Right hindlimb (tissue), 1 donor: ENCODE results near the gene UVRAG.
"Not testable (repeated sequence)": the region's sequence is repeated elsewhere in the genome, so short reads cannot be mapped to it uniquely, and the experiment has no call there.

Source experiments
- DNase-seq: peaks from one replicate; pipeline ENCODE4 v3.0.0-alpha.2; 2018

The UVRAG gene

DNA sequence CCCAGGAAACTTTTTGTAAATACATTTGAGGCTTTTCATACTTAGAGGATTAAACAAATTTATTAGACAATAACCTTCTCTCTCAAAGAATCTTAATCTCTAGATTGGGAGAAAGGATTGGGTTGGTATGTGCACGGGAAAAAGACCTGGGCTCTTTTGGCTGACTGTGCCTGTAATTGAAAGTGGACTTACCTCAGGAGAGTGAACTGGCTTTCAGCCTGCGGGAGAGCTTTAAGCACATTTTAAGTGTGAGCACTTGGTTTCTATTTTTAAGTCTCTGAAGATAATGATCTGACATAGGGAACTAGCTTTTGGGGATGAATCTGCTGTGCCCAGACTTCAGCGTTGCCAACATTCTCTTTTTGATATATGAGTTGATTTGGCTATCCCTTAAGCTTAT lies 35.8 kb downstream of the UVRAG start:
- DNase-seq = no peak

- DNase-seq = no peak
Measured at GRCh38 chr11:75851203-75851602, 36.2 kb downstream of the UVRAG start.

- no peak for DNase-seq
Measured at GRCh38 chr11:75852406-75853017, 37.5 kb downstream of the UVRAG start.

GRCh38 chr11:75853563-75853962 lies 38.6 kb downstream of the UVRAG start:
- not testable (repeated sequence) for DNase-seq

- DNase-seq = no peak
Measured at GRCh38 chr11:75853971-75854370, 39.0 kb downstream of the UVRAG start.

DNA sequence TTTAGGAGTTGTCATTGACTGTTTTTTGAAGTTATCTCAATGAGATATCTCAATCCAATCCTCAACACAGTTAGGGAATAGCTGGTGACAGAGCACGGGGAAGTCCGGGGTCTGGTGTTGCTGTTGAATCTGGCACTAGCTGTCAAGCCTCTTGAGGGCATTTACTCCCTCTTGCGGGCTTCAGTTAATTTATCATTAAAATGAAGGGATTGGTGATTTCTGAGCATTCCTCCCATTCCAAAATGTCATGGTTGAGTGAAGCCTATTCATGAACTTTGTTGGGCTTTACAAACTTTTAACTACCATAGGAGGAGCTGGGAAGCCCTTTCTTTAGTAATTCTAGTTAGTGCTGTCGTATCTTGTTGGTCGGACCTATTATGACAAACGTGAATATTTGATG lies 40.2 kb downstream of the UVRAG start:
- no peak for DNase-seq

GRCh38 chr11:75856912-75857311 lies 41.9 kb downstream of the UVRAG start:
- no peak for DNase-seq

GRCh38 chr11:75858042-75858441 lies 43.0 kb downstream of the UVRAG start:
- DNase-seq = no peak

DNA sequence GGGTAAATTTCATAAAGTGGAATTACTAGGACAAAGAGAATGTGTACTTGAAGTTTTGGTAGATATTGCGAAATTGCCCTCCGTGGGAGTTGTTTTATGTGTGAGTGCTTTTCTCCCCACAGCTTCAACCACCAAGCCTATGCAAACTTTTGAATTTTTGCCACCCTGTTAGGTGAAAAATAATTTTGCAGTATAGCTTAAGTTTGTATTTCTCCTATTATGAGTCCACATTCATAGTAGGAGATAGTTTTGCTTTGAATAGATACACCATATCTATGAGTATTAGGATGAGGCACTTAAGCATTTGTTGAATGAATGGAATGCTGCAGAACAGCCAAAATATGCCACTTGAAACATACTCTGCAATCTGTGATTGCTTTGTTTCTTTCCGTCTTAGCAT lies 43.6 kb downstream of the UVRAG start:
- no peak for DNase-seq

DNA sequence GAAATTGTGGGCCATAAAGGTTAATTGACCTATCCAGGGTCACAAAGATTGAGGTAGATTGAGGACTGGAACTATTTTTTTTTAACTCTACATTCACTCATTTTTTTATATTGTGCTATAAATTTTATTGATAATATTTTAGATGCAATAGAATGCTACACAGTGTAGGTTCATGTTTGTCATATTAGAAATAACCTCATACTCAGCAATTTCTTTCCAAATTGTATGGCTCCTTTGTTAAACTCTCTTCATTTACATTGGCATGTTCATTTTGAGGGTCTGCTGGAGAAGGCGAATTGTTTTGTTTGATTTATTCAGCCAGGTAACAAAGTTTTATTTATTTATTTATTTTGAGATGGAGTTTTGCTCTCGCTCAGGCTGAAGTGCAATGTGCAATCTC lies 44.6 kb downstream of the UVRAG start:
- no peak for DNase-seq

- DNase-seq = no peak
Measured at GRCh38 chr11:75862437-75862836, 47.4 kb downstream of the UVRAG start.

- DNase-seq = no peak
Measured at GRCh38 chr11:75867778-75868374, 52.9 kb downstream of the UVRAG start.

DNA sequence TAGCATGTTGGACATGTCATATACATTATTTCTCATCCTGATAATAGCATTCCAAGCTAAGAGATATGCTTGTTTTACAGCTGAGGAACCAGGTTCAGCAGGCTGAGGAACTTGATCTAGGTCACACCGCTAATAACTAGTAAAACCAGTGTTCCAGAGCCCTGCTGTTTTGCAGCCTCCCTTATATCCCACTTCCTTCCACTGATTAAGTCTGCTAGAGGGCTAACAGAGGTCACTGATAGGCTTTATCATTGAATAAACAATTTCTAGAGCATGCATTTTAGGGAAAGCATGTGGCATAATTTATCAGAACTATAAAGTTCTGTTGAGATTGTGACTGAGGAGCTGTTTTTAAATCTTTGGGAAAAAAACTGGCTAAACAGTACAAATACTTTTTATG lies 54.0 kb downstream of the UVRAG start:
- no peak for DNase-seq

- DNase-seq = no peak
Measured at GRCh38 chr11:75869661-75870455, 54.8 kb downstream of the UVRAG start.

DNA sequence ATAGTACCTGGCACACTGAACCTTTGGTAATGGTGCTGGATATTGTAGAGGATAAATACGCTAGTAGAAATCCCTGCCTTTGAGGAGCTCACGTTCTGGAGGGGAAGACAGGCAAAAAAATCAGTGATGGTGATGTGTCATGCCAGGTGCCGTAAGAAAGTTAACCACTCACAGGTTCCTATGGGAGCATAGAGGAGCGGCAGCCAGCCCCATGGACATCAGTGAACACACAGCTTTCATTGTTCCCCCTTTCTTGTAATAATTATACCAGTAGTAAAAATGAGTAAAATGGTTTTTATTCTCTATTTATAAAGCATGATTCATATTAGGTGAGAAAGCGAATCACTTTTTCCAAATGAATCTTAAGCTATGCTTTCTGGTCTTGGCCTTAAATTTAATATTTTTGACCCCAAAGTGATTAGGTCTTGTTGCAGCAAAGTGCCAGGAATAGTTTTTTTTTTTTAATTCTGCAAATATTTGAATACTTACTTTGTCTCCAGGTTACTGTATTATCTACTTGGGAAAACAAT lies 57.9 kb downstream of the UVRAG start:
- DNase-seq = no peak

DNA sequence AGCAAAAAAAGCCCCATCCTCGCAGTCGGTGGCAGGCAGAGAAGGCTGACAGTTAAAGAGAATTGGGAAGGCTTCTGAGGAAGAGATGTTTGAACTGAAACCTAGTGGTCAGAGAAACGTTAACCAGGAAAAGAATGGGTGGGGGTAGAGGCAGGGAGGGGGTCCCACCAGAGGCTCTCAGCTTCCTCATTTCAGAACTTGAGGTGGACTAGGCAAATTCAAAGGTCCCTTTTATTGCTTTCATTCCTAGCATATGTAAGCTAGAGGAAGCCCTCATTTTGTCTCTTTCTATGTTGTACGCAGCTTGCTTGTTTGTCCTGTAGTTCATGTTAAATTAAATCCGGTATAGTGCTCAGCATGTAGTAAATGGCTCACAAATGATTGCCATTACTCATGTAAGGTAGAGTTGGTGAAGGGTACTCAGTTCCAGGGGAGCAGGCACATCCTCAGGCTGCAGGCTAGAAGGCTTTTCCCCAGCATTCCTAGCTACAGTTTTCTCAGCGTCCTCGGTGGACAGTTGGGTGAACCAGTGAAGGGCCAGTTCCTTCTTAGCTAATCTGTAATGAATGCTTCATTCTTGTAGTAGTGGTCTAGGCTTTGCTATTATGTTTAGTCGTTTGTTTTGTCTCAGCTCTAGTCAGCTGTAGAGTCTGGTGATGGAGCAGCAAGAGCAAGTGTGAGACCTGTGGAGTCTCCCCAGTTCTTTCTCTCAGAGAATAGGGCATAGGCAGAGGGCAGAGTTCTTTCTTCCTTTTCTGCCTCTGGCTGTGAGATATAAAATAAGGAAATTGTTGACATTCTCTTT lies 58.6 kb downstream of the UVRAG start:
- no peak for DNase-seq

GRCh38 chr11:75874684-75875341 lies 59.8 kb downstream of the UVRAG start:
- DNase-seq = no peak

- not testable (repeated sequence) for DNase-seq
Measured at GRCh38 chr11:75877327-75877726, 62.3 kb downstream of the UVRAG start.

DNA sequence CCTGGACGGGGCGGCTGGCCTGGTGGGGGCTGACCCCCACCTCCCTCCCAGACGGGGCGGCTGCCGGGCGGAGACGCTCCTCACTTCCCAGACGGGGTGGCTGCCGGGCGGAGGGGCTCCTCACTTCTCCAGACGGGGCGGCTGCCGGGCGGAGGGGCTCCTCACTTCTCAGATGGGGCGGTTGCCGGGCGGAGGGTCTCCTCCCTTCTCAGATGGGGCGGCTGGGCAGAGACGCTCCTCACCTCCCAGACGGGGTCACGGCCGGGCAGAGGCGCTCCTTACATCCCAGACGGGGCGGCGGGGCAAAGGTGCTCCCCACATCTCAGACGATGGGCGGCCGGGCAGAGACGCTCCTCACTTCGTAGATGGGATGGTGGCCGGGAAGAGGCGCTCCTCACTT lies 62.9 kb downstream of the UVRAG start:
- not testable (repeated sequence) for DNase-seq

GRCh38 chr11:75878933-75879332 lies 63.9 kb downstream of the UVRAG start:
- DNase-seq = no peak

DNA sequence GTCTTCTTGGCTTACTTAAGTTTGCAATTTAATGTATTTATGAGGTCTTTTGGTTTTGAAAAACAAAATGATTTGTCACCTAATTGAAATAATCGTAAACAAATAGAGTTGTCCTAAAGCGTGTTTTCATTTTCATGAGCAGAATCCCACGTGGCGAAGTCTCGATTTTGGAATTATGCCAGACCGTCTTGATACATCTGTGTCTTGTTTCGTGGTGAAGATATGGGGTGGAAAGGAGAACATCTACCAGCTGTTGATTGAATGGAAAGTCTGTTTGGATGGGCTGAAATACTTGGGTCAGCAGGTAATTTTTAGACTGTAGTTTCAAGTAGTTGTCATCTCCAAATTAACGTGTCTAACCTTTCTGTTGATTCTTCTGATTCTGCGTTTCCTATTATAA lies 64.7 kb downstream of the UVRAG start:
- DNase-seq = no peak

- DNase-seq = not testable (repeated sequence)
Measured at GRCh38 chr11:75880343-75880742, 65.3 kb downstream of the UVRAG start.

- DNase-seq = no peak
Measured at GRCh38 chr11:75884321-75884720, 69.3 kb downstream of the UVRAG start.
